Mesendoderm (in vitro differentiated cells): ENCODE results near the gene GDF11.

ENCODE experiments used
- DNase-seq: peaks from one replicate; pipeline ENCODE4 v3.0.0; 2013
- H2AK5ac ChIP-seq: 2 replicates; pipeline ENCODE4 v1.6.1; 2013; ENCODE audit warnings: low read length, inconsistent platforms
- H2BK120ac ChIP-seq: 2 replicates; pipeline ENCODE4 v1.6.1; 2013; ENCODE audit warnings: low read depth, mild to moderate bottlenecking, low read length, moderate library complexity, mixed read lengths
- H2BK15ac ChIP-seq: replicated peaks from 2 replicates; pipeline ENCODE4 v1.6.1; 2013; ENCODE audit warnings: low read depth, mild to moderate bottlenecking, moderate library complexity
- H2BK5ac ChIP-seq: 2 replicates; pipeline ENCODE4 v1.6.1; 2013; ENCODE audit warnings: low read length, inconsistent platforms
- H3K18ac ChIP-seq: 2 replicates; pipeline ENCODE4 v1.6.1; 2013; ENCODE audit warnings: mild to moderate bottlenecking, low read length, mixed read lengths
- H3K23ac ChIP-seq: one replicate; pipeline ENCODE4 v1.6.1; 2013; ENCODE audit warnings: low read length
- H3K27ac ChIP-seq: 2 replicates; pipeline ENCODE4 v1.5.1; 2013; ENCODE audit warnings: low read depth, mild to moderate bottlenecking, inconsistent platforms, low read length, moderate library complexity
- H3K27me3 ChIP-seq: 2 replicates; pipeline ENCODE4 v1.6.1; 2013; ENCODE audit warnings: low read length, control low read depth, mild to moderate bottlenecking, inconsistent platforms; ENCODE audit not compliant: insufficient read depth, poor library complexity
- H3K36me3 ChIP-seq: 2 replicates; pipeline ENCODE4 v1.6.1; 2013; ENCODE audit warnings: low read length, inconsistent platforms; ENCODE audit not compliant: control insufficient read depth, insufficient read depth
- H3K4ac ChIP-seq: one replicate; pipeline ENCODE4 v1.6.1; 2013; ENCODE audit warnings: low read depth, mild to moderate bottlenecking, low read length, moderate library complexity
- H3K4me1 ChIP-seq: 2 replicates; pipeline ENCODE4 v1.6.1; 2013; ENCODE audit warnings: low read depth, low read length, inconsistent platforms; ENCODE audit not compliant: control insufficient read depth
- H3K4me2 ChIP-seq: 2 replicates; pipeline ENCODE4 v1.6.1; 2013; ENCODE audit warnings: low read length
- H3K4me3 ChIP-seq: 2 replicates; pipeline ENCODE4 v1.5.1; 2013; ENCODE audit warnings: mild to moderate bottlenecking, low read length
- H3K56ac ChIP-seq: one replicate; pipeline ENCODE4 v1.6.1; 2013; ENCODE audit warnings: low read length
- H3K79me1 ChIP-seq: 2 replicates; pipeline ENCODE4 v1.6.1; 2013; ENCODE audit warnings: low read length, inconsistent platforms
- H3K79me2 ChIP-seq: 2 replicates; pipeline ENCODE4 v1.6.1; 2013; ENCODE audit warnings: mild to moderate bottlenecking, low read length; ENCODE audit not compliant: control insufficient read depth, insufficient read depth
- H3K9ac ChIP-seq: 2 replicates; pipeline ENCODE4 v1.6.1; 2013; ENCODE audit warnings: low read length, inconsistent platforms
- H4K5ac ChIP-seq: one replicate; pipeline ENCODE4 v1.6.1; 2013; ENCODE audit warnings: low read length
- H4K8ac ChIP-seq: one replicate; pipeline ENCODE4 v1.6.1; 2013; ENCODE audit warnings: low read depth, mild to moderate bottlenecking, control low read depth, low read length, moderate library complexity
- WGBS: extraction: QIAGEN DNeasy Blood & Tissue Kit; methylation state at CpG from one replicate; pipeline ENCODE4 v1.1.7; 2013; ENCODE audit warnings: low lambda C conversion rate, missing lambda C conversion rate; ENCODE audit not compliant: insufficient coverage; ENCODE audit errors: extremely low coverage; 5-methylcytosine and 5-hydroxymethylcytosine counted together

Gene GDF11

DNA sequence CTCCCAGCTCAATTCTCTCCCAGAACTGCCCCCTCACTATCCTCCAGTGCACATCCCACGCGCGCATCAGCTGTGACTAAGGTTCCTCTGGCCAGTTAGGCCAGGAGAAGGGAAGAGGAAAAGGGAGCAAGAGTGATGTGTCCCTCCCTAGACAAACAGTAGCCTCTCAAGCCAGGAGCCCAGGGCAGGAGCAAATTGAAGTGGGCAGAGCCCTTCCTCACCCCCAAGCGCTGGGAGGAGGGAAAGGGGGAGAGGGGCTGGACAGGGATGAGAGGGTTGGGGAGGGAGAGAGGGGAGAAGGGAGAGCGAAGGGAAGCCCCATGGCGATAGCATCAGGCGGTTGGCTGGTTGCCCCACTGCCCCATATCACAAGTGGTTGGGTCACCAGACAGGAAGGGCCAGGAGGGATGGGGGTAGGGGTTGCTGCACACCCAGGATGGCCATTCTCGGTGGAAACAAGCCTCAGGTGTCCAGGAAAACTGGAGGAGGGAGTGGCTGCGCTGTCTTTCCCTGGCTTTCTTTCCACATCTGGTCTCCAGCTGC is 15.2 kb upstream of the GDF11 start:
- Histone ChIP-seq H3K36me3 (peaks cover 10% of the 10 kb centered on the region), H3K9ac (peak overlapping the region; percentile 96), H2BK5ac (peak overlapping the region; percentile 74), H2BK120ac (no peak overlapping the region), H4K5ac (no peak overlapping the region), H3K56ac (peak overlapping the region; percentile 95), H3K4ac (peak overlapping the region; percentile 98), H3K4me3 (peak overlapping the region; percentile 81), H3K4me2 (peak overlapping the region; percentile 94), H3K27me3 (no peaks in the 10 kb centered on the region), H4K8ac (peak overlapping the region; percentile 5), H3K27ac (peak overlapping the region; percentile 95), H3K79me1 (peaks cover 17% of the 10 kb centered on the region), H3K4me1 (peaks cover 5% of the 10 kb centered on the region), H2BK15ac (no peak overlapping the region), H3K79me2 (peaks cover 19% of the 10 kb centered on the region), H2AK5ac (no peak overlapping the region), H3K23ac (no peak overlapping the region), H3K18ac (peak overlapping the region; percentile 97)
- DNase-seq = no peak
- WGBS = no CpG with 5 or more reads among the region's 9 CpGs

DNA sequence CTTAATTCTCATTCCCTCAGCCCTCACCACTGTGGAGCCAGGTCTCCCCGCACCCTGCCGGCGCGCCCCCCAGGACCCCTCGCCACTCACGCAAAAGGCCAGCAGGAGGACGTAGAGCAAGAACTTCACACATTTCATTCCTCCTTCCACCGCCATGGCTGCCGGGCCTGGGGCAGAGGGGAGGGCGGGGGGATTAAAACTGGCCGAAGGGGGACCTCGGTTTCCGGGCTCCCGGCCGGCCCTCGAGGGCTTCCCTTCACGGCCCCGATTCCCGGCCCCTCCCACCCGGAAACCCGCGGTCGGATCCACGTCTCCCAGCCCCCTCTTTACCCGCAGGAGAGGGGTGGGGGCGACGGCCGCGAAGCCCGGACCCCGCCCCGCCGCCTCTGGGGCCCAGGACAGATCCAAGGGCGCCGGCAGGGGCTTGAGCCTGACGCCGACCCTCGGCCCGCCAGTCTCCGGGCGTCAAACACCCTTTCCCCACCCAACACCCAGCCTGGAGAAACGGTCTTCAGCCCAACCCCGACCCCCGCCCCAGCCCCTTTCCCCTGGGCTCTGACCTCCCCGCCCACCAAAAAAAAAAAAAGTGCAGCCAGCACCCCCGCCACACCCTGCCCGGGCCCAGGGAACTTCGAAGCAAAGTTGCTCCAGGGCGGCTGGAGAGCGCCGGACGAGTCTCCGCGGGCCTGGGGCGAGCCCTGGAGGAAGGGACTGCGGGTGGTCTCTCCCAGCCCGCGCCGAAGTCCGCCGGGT is 14.6 kb upstream of the GDF11 start:
- Histone ChIP-seq H2BK15ac (no peak overlapping the region), H3K56ac (peak overlapping the region; percentile 95), H3K4me3 (peak overlapping the region; percentile 81), H3K36me3 (peaks cover 8% of the 10 kb centered on the region), H3K4me2 (peak overlapping the region; percentile 94), H2AK5ac (no peak overlapping the region), H3K27me3 (no peaks in the 10 kb centered on the region), H2BK5ac (peak overlapping the region; percentile 74), H3K4ac (peak overlapping the region; percentile 98), H3K4me1 (peaks cover 5% of the 10 kb centered on the region), H3K79me1 (peaks cover 17% of the 10 kb centered on the region), H3K9ac (peak overlapping the region; percentile 96), H3K27ac (peak overlapping the region; percentile 95), H3K79me2 (peaks cover 19% of the 10 kb centered on the region), H2BK120ac (peak overlapping the region; percentile 31), H3K18ac (peak overlapping the region; percentile 97), H3K23ac (no peak overlapping the region), H4K8ac (peak overlapping the region; percentile 77), H4K5ac (no peak overlapping the region)
- WGBS = no CpG with 5 or more reads among the region's 61 CpGs
- DNase-seq = peak; percentile 46

DNA sequence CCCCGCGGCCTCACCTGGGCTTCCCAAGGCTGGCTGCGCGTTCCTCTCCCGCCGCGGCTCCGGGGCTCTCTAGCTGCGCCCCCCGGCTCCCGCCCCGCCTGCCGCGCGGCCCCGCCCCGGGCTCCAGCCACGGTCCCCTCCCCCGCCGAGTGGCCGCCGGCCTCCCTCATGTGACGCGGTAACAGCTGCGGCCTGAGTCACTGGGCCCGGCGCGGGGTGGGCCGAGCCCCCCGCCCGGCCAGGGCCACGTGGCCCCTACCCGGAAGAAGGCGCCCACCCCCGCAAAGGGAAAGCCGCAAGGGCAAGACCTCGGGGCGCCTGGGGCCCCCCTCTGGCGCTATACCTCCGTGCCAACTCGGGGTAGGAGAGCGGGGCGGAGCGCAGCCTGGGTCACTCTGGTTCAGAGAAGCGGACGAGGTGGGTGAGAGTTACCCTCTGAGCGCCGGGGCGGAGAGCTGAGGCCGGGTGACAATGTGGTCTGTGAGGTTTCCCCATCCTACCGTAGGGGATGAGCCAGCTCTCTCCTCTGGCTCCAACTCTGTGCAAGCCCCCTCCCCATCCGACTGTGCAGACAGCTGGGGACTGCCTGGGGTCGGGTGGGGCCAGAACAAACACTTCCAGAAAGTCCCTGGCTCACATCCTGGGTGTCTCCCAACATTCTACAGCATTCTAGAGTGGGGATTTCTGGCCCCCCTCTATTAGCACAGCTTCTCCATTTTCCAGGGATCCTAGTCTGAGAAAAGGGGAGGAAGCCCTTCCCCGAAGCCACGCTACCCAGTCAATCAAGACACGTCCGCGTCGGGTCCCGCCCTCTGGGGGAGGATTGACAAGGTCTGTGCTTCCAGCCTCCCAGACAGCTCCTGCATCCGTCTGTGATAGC is 13.7 kb upstream of the GDF11 start, which contains the start of gene CD63:
CD63 (minus strand) TSS at position 71 of the 880 bp plus-strand sequence. CDS start 668 bp downstream, outside the sequence.
- no peak within 1 kb of the TSS for H4K5ac ChIP-seq
- DNase-seq = peak; percentile 95
- peaks cover 19% of the 10 kb centered on the region for H3K79me2 ChIP-seq
- peak within 1 kb of the TSS; percentile 81 for H3K4me3 ChIP-seq
- H2BK120ac ChIP-seq = peak within 1 kb of the TSS; percentile 31
- peaks cover 5% of the 10 kb centered on the region for H3K4me1 ChIP-seq
- peak within 1 kb of the TSS; percentile 99 for H3K56ac ChIP-seq
- WGBS = no CpG with 5 or more reads among the region's 61 CpGs
- H4K8ac ChIP-seq = peak within 1 kb of the TSS; percentile 77
- peak within 1 kb of the TSS; percentile 97 for H3K18ac ChIP-seq
- H3K9ac ChIP-seq = peak within 1 kb of the TSS; percentile 96
- peak within 1 kb of the TSS; percentile 94 for H3K4me2 ChIP-seq
- H2BK15ac ChIP-seq = peak within 1 kb of the TSS; percentile 2
- H3K27me3 ChIP-seq = no peaks in the 10 kb centered on the region
- H3K27ac ChIP-seq = peak within 1 kb of the TSS; percentile 95
- no peak within 1 kb of the TSS for H3K23ac ChIP-seq
- H3K4ac ChIP-seq = peak within 1 kb of the TSS; percentile 98
- peak within 1 kb of the TSS; percentile 86 for H2BK5ac ChIP-seq
- H2AK5ac ChIP-seq = no peak within 1 kb of the TSS
- peaks cover 6% of the 10 kb centered on the region for H3K36me3 ChIP-seq
- H3K79me1 ChIP-seq = peaks cover 17% of the 10 kb centered on the region

DNA sequence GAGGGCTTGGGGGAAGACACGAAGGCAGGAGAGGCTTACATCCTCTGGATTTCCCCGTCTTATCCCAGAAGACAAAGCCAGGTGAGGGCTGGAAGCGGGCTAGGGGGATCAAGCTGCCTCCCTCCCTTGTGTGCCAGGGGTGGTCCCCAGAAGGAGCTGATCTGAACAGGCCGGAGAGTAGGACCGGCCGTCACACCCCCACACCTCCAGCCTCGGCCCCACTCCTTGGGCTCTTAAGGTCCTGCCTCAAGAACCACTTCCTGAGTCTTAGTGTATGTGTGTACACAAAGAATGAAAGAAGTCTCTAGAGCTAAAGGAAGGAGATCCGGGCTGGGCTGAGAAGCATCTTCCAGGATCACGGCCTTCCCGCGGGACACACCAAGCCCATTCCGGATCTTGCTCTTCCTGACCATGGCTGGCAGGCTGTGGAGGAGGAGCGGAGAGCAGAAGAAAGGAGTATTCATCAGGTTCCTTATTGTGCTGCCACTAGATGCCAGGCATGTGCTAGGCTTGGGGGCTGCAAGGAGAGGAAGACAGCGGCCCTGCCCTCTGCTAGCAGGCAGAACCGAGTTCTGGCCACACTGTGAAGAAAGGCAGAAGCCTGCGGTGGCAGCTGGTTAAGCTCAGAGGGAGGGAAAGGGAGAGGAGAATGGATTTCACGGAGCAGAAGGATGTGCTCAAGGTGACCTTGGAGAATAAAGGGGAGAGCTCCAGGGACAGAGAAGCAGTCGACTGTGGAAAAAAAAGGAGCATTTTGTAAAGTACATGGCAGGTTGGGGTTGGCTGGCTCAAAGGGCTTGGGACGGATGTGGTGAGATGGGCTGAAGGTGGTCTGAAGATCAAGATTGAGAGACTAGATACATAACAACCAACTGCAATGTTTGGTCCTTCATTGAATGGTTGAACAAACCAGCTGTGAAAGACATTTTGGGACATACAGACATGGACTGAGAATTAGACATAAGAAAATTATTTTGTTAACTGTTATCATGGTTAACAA is 12.8 kb upstream of the GDF11 start:
- H3K4me2 ChIP-seq = peak overlapping the region; percentile 92
- DNase-seq = peak; percentile 79

DNA sequence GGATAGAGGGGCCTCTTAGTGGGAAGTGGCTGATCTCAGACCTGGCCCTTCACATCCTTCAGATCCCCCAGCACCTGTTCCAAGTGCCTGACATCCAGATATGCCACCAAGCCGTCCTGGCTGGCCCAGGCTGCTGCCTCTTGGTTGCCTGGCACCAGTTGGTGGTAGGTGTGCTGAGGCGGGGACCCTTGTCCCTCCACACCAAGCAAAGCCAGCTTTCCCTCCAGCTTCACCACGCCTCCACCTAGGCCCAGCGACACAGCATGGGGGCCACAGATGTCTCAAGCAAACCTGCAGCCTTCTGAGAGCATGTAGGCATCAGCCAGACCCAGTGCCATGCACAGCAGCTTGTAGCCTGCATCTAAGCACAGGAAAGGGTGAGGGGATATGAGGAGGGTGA is 10.6 kb upstream of the GDF11 start:
- no peak overlapping the region for H3K23ac ChIP-seq
- DNase-seq = no peak
- no peak overlapping the region for H3K9ac ChIP-seq
- H3K56ac ChIP-seq = no peak overlapping the region
- H2AK5ac ChIP-seq = no peak overlapping the region
- no peak overlapping the region for H2BK120ac ChIP-seq
- H3K79me1 ChIP-seq = peaks cover 7% of the 10 kb centered on the region
- no peak overlapping the region for H4K8ac ChIP-seq
- H2BK15ac ChIP-seq = no peak overlapping the region
- no CpG with 5 or more reads among the region's 4 CpGs for WGBS
- H3K27me3 ChIP-seq = no peaks in the 10 kb centered on the region
- no peak overlapping the region for H3K4me2 ChIP-seq
- H3K4ac ChIP-seq = no peak overlapping the region
- no peak overlapping the region for H3K27ac ChIP-seq
- no peak overlapping the region for H3K18ac ChIP-seq
- H3K4me3 ChIP-seq = no peak overlapping the region
- H3K36me3 ChIP-seq = no peaks in the 10 kb centered on the region
- H2BK5ac ChIP-seq = no peak overlapping the region
- no peak overlapping the region for H4K5ac ChIP-seq
- peaks cover 2% of the 10 kb centered on the region for H3K4me1 ChIP-seq
- H3K79me2 ChIP-seq = peaks cover 11% of the 10 kb centered on the region

More for the DNA sequence above, 12.8 kb upstream of the GDF11 start:
- no peak overlapping the region for H2BK120ac ChIP-seq
- peak overlapping the region; percentile 99 for H3K56ac ChIP-seq
- H4K8ac ChIP-seq = no peak overlapping the region
- peaks cover 17% of the 10 kb centered on the region for H3K79me1 ChIP-seq
- H3K18ac ChIP-seq = peak overlapping the region; percentile 15
- peak overlapping the region; percentile 96 for H3K9ac ChIP-seq
- H3K4me3 ChIP-seq = peak overlapping the region; percentile 12
- peaks cover 5% of the 10 kb centered on the region for H3K36me3 ChIP-seq
- H4K5ac ChIP-seq = no peak overlapping the region
- H3K23ac ChIP-seq = no peak overlapping the region
- no peak overlapping the region for H3K4ac ChIP-seq
- no peak overlapping the region for H2BK15ac ChIP-seq
- no CpG with 5 or more reads among the region's 19 CpGs for WGBS
- H2AK5ac ChIP-seq = no peak overlapping the region
- H3K27me3 ChIP-seq = no peaks in the 10 kb centered on the region
- peak overlapping the region; percentile 71 for H2BK5ac ChIP-seq
- no peak overlapping the region for H3K27ac ChIP-seq
- peaks cover 19% of the 10 kb centered on the region for H3K79me2 ChIP-seq
- H3K4me1 ChIP-seq = peaks cover 5% of the 10 kb centered on the region
